ENCODE measurements around the gene CLEC16A.

The CLEC16A gene

GRCh38 chr16:11087691-11088073 is 143.3 kb downstream of the CLEC16A start:
- DNase-seq (ENCODE audit: low spot score), result no peak

- no peak for DNase-seq (ENCODE audit: low spot score)
Observed at GRCh38 chr16:11088074-11088730, 143.8 kb downstream of the CLEC16A start.

- DNase-seq (ENCODE audit: low spot score), result no peak
Observed at GRCh38 chr16:11088831-11089230, 144.5 kb downstream of the CLEC16A start.

- no peak for DNase-seq (ENCODE audit: low spot score)
Observed at GRCh38 chr16:11089504-11090124, 145.2 kb downstream of the CLEC16A start.

GRCh38 chr16:11090232-11090631 is 145.9 kb downstream of the CLEC16A start:
- no peak for DNase-seq (ENCODE audit: low spot score)

GRCh38 chr16:11091021-11091785 is 146.8 kb downstream of the CLEC16A start:
- DNase-seq (ENCODE audit: low spot score), result no peak

- DNase-seq (ENCODE audit: low spot score), result no peak
Observed at GRCh38 chr16:11092788-11093571, 148.6 kb downstream of the CLEC16A start.

- DNase-seq (ENCODE audit: low spot score), result no peak
Observed at GRCh38 chr16:11093572-11094074, 149.3 kb downstream of the CLEC16A start.

- no peak for DNase-seq (ENCODE audit: low spot score)
Observed at GRCh38 chr16:11094075-11094856, 149.9 kb downstream of the CLEC16A start.

GRCh38 chr16:11094857-11095565 is 150.6 kb downstream of the CLEC16A start:
- DNase-seq (ENCODE audit: low spot score), result no peak

- no peak for DNase-seq (ENCODE audit: low spot score)
Observed at GRCh38 chr16:11095935-11096334, 151.6 kb downstream of the CLEC16A start.

- no peak for DNase-seq (ENCODE audit: low spot score)
Observed at GRCh38 chr16:11097094-11097786, 152.9 kb downstream of the CLEC16A start.

- no peak for DNase-seq (ENCODE audit: low spot score)
Observed at GRCh38 chr16:11097787-11098167, 153.4 kb downstream of the CLEC16A start.

GRCh38 chr16:11098601-11099390 is 154.4 kb downstream of the CLEC16A start:
- DNase-seq (ENCODE audit: low spot score), result no peak

GRCh38 chr16:11099672-11100205 is 155.4 kb downstream of the CLEC16A start:
- no peak for DNase-seq (ENCODE audit: low spot score)

GRCh38 chr16:11100239-11100750 is 155.9 kb downstream of the CLEC16A start:
- DNase-seq (ENCODE audit: low spot score), result no peak

GRCh38 chr16:11101283-11101682 is 156.9 kb downstream of the CLEC16A start:
- DNase-seq (ENCODE audit: low spot score), result no peak

- DNase-seq (ENCODE audit: low spot score), result no peak
Observed at GRCh38 chr16:11101695-11102522, 157.5 kb downstream of the CLEC16A start.

All from SW480 (cell line).